Mammary epithelial cell (primary cell): ENCODE results near the gene TSC2.

Source experiments
- CTCF ChIP-seq, 2 donors: IDR thresholded peaks in 1 of 2; conservative IDR thresholded peaks in 1 of 2; 2 replicates each; pipeline ENCODE4 v1.5.1; 2011 to 2012; ENCODE audit warnings: inconsistent platforms in 2 of 2, low read length in 2 of 2, mild to moderate bottlenecking in 2 of 2, control low read depth in 1 of 2, low read depth in 1 of 2; ENCODE audit not compliant: insufficient read depth in 1 of 2; ENCODE audit errors: extremely low read depth in 1 of 2
- EZH2 ChIP-seq: IDR thresholded peaks from 2 replicates; pipeline ENCODE4 v1.6.1; 2012; ENCODE audit warnings: low read length, inconsistent platforms, borderline replicate concordance

GRCh38 chr16:2076072-2076865, 28.5 kb downstream of the TSC2 start:
- TF ChIP-seq CTCF (conservative IDR thresholded peaks at IDR 0.05 in 1 of 2, IDR thresholded peaks at IDR 0.05 in 1 of 2; ENCODE audit: extremely low read depth in 1 of 2, insufficient read depth in 1 of 2, low read depth in 1 of 2, low read length in 2 of 2): no peak
- TF ChIP-seq EZH2: no peak
